Thyroid gland (tissue), 4 donors: ENCODE data around the gene PPP3R1.

Source experiments
- POLR2A ChIP-seq, 2 donors: fragments of 450-650 bp; IDR thresholded peaks; one replicate each; pipeline ENCODE4 v1.6.1; 2017; ENCODE audit warnings: antibody characterized with exemption in 2 of 2, mild to moderate bottlenecking in 2 of 2, moderate library complexity in 1 of 2
- TF ChIP-seq, protein P1 (sequence below), 6 experiments: fragments of 200-600 bp in 3 of 6; fragments of 450-650 bp in 3 of 6; sonication (generic) in 3 of 6; IDR thresholded peaks; one replicate each; pipeline ENCODE4 v1.5.1; 2016 to 2019; ENCODE audit warnings: antibody characterized with exemption in 6 of 6, mild to moderate bottlenecking in 2 of 6, inconsistent platforms in 1 of 6, moderate library complexity in 1 of 6

DNA sequence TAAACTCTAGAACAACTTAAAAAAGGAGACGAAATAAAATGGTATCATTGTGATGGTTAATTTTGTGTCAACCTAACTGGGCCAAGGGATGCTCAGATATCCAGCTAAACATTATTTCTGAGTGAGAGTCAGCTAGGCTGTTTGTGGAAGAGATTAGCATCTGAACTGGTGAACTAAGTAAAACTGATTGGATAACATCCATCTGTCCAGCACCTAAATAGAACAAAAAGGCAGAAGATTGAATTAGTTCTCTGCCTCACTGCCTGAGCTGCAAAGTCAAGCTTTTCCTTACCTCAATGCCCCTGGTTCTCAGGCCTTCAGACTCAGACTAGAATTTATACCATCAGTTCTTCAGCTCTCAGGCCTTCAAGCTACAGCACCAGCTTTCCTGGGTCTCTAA, 30.0 kb downstream of the PPP3R1 start:
- TF ChIP-seq, protein P1, sequence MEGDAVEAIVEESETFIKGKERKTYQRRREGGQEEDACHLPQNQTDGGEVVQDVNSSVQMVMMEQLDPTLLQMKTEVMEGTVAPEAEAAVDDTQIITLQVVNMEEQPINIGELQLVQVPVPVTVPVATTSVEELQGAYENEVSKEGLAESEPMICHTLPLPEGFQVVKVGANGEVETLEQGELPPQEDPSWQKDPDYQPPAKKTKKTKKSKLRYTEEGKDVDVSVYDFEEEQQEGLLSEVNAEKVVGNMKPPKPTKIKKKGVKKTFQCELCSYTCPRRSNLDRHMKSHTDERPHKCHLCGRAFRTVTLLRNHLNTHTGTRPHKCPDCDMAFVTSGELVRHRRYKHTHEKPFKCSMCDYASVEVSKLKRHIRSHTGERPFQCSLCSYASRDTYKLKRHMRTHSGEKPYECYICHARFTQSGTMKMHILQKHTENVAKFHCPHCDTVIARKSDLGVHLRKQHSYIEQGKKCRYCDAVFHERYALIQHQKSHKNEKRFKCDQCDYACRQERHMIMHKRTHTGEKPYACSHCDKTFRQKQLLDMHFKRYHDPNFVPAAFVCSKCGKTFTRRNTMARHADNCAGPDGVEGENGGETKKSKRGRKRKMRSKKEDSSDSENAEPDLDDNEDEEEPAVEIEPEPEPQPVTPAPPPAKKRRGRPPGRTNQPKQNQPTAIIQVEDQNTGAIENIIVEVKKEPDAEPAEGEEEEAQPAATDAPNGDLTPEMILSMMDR (IDR thresholded peaks at IDR 0.05) = no peak
- TF ChIP-seq POLR2A (IDR thresholded peaks at IDR 0.05) = no peak
